HEK293T (cell line): Measurements from ENCODE around the gene COPS8.

Experiments
- CTCF ChIA-PET: fragments of 350-600 bp; formaldehyde crosslinking; extraction: SDS; loops from one replicate; lab custom pipeline; 2021; ENCODE audit warnings: antibody characterized with exemption, inconsistent platforms; lab: Yijun Ruan, JAX
- POLR2A ChIA-PET: fragments of 350-600 bp; formaldehyde crosslinking; extraction: SDS; loops from one replicate; lab custom pipeline; 2020; ENCODE audit warnings: antibody characterized with exemption, inconsistent platforms; lab: Yijun Ruan, JAX
- DNase-seq: peaks from one replicate; pipeline ENCODE4 v3.0.0; 2012; ENCODE audit warnings: mixed read lengths; ENCODE audit errors: extremely low spot score
- ARNT ChIP-seq: fragments of 450-650 bp; IDR thresholded peaks from 2 replicates; pipeline ENCODE4 v1.6.1; 2017; ENCODE audit warnings: mild to moderate bottlenecking
- BHLHE40 ChIP-seq: fragments of 450-650 bp; IDR thresholded peaks from 2 replicates; pipeline ENCODE4 v1.6.1; 2016; ENCODE audit warnings: mild to moderate bottlenecking, moderate library complexity, borderline replicate concordance
- CTBP1 ChIP-seq: fragments of 450-650 bp; IDR thresholded peaks from 2 replicates; pipeline ENCODE4 v1.6.1; 2016; ENCODE audit warnings: borderline replicate concordance
- ELF4 ChIP-seq: fragments of 450-650 bp; IDR thresholded peaks from 2 replicates; pipeline ENCODE4 v1.6.1; 2017; ENCODE audit warnings: antibody characterized with exemption
- FOXA1 ChIP-seq: fragments of 450-650 bp; IDR thresholded peaks from 2 replicates; pipeline ENCODE4 v1.6.1; 2016; ENCODE audit warnings: mild to moderate bottlenecking
- FOXK2 ChIP-seq: fragments of 450-650 bp; IDR thresholded peaks from 2 replicates; pipeline ENCODE4 v1.6.1; 2016; ENCODE audit warnings: mild to moderate bottlenecking
- FOXM1 ChIP-seq: fragments of 450-650 bp; IDR thresholded peaks from 2 replicates; pipeline ENCODE4 v1.6.1; 2017; ENCODE audit warnings: mild to moderate bottlenecking, borderline replicate concordance
- HDGF ChIP-seq: fragments of 450-650 bp; IDR thresholded peaks from 2 replicates; pipeline ENCODE4 v1.6.1; 2017; ENCODE audit warnings: antibody characterized with exemption, borderline replicate concordance
- L3MBTL2 ChIP-seq: fragments of 450-650 bp; conservative IDR thresholded peaks from 2 replicates; pipeline ENCODE4 v1.6.1; 2016; ENCODE audit warnings: mild to moderate bottlenecking
- LEF1 ChIP-seq: fragments of 450-650 bp; IDR thresholded peaks from 2 replicates; pipeline ENCODE4 v1.6.1; 2017; ENCODE audit warnings: mild to moderate bottlenecking, borderline replicate concordance
- NFRKB ChIP-seq: fragments of 450-650 bp; IDR thresholded peaks from 2 replicates; pipeline ENCODE4 v1.6.1; 2016; ENCODE audit warnings: mild to moderate bottlenecking, moderate library complexity
- SP1 ChIP-seq: fragments of 450-650 bp; IDR thresholded peaks from 2 replicates; pipeline ENCODE4 v1.6.1; 2017
- SUZ12 ChIP-seq: fragments of 450-650 bp; IDR thresholded peaks from 2 replicates; pipeline ENCODE4 v1.6.1; 2016; ENCODE audit warnings: mild to moderate bottlenecking
- TARDBP ChIP-seq: fragments of 450-650 bp; IDR thresholded peaks from 2 replicates; pipeline ENCODE4 v1.6.1; 2016
- ZNF384 ChIP-seq: fragments of 450-650 bp; IDR thresholded peaks from 2 replicates; pipeline ENCODE4 v1.6.1; 2016
- TF ChIP-seq, protein P1 (sequence below): fragments of 450-650 bp; IDR thresholded peaks from 2 replicates; pipeline ENCODE4 v1.6.1; 2016

The COPS8 gene

DNA sequence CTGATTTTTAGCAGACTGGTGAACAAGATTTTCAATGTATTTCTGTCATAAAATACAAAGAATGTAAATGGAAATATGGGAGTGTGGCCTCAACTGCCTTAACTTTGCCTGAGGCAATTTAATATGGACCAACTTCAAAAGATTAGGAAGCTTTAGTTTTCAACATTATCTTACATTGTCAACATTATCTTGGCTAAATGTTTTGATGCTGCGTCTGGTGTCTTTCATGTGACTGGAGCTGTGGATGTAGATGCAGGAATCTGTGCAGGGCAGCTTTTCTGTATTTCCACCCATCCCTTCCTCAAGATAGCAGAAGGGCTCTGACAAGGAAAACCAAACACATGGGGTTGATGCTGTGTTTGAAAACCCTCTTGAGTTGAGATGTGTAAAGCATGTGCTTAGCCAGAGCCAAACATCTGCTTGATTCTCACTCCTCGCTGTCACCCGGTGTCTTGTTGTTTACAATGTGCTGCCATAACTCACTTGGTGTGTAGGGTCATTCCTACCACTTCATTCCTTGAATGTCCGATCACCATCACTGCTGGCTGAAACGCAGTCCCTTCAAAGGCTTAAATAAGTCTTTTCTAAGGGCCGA lies 33.0 kb downstream of the COPS8 start:
- ChIA-PET POLR2A (no interaction called here), CTCF (no interaction called here)
- DNase-seq: no peak
- TF ChIP-seq TARDBP: no peak
- TF ChIP-seq ELF4: no peak
- TF ChIP-seq FOXK2: no peak
- no peak for TF ChIP-seq ZNF384
- TF ChIP-seq, protein P1, sequence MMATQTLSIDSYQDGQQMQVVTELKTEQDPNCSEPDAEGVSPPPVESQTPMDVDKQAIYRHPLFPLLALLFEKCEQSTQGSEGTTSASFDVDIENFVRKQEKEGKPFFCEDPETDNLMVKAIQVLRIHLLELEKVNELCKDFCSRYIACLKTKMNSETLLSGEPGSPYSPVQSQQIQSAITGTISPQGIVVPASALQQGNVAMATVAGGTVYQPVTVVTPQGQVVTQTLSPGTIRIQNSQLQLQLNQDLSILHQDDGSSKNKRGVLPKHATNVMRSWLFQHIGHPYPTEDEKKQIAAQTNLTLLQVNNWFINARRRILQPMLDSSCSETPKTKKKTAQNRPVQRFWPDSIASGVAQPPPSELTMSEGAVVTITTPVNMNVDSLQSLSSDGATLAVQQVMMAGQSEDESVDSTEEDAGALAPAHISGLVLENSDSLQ: no peak
- TF ChIP-seq CTBP1: no peak
- TF ChIP-seq LEF1: no peak
- TF ChIP-seq HDGF: no peak
- TF ChIP-seq FOXA1: no peak
- TF ChIP-seq SP1: no peak
- no peak for TF ChIP-seq SUZ12
- TF ChIP-seq NFRKB: no peak
- TF ChIP-seq ARNT: no peak
- no peak for TF ChIP-seq L3MBTL2
- TF ChIP-seq BHLHE40: no peak
- no peak for TF ChIP-seq FOXM1

DNA sequence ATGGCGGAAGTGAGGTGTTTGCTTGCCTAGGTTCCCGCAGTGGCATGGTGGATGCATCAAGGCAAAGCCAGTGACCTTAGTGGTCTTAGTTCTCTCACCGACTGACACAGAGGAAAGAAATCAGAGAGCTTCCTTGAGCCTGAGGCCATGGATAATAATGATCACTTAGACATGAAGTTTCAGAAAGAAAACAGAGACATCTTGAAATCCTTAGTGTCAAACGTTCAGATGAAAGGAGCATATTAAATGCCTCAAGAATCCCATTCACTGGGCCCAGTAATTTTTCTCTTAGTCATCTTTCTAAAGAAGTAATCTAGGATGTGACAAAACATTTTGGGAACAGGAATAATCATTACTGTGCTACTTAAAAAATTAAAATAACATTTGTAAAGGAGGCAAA lies 35.2 kb downstream of the COPS8 start:
- DNase-seq: no peak

DNA sequence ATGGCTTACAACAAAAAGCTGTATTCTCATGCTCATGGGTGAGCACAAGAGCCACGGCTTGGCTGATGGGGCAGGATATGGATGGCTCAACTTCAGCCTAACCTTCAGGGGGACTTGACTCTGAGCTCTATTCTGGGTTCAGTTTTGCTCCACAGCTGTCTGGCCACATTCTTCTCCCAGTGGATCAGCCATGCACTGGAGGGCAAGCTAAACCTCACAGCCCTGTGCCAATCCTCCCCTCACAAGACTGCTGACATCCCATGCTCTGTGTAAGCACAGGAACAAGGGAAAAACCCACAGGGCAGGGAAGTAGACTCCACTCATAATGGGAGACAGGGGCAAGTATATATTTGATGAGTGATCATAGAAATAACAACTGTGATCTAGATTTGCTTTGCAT lies 35.6 kb downstream of the COPS8 start:
- CTCF ChIA-PET: no interaction called here
- TF ChIP-seq LEF1 (no peak), ZNF384 (no peak), SUZ12 (no peak), FOXK2 (no peak), HDGF (no peak), TARDBP (no peak), ARNT (no peak), ELF4 (no peak), BHLHE40 (no peak), FOXA1 (no peak), L3MBTL2 (no peak), FOXM1 (no peak), CTBP1 (no peak), NFRKB (no peak), SP1 (no peak)
- TF ChIP-seq, protein P1: no peak
- no peak for DNase-seq
- POLR2A ChIA-PET: no interaction called here

More for the DNA sequence above, 35.2 kb downstream of the COPS8 start:
- POLR2A ChIA-PET: no interaction called here
- TF ChIP-seq NFRKB (no peak), SP1 (no peak), BHLHE40 (no peak), LEF1 (no peak), L3MBTL2 (no peak), FOXA1 (no peak), HDGF (no peak), ARNT (no peak), ZNF384 (no peak), SUZ12 (no peak), FOXK2 (no peak), FOXM1 (no peak), CTBP1 (no peak), TARDBP (no peak), ELF4 (no peak)
- TF ChIP-seq, protein P1: no peak
- CTCF ChIA-PET: no interaction called here

DNA sequence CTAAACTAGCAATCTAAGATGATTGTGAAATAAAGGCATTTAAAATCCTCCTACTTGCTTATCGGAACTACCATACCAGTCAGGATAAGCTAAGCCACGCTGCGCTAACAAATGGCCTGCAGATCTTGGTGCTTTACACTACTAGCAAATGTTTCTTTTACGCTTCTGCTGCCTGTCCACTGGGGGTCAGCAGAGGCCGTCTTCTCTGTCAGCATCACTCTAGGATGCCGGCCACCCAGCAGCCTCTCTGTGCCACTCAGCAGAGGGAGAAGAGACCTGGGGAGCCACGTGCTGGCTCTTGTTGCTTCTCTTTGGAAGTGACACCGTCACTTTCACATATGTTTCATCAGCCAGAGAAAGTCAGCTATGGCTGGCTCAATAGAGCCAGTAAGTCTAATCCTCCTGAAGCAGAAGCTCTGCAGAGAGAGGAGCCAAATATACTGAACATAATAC lies 36.6 kb downstream of the COPS8 start:
- DNase-seq: peak; percentile 50
- TF ChIP-seq SUZ12: no peak
- no peak for TF ChIP-seq TARDBP
- no peak for TF ChIP-seq HDGF
- TF ChIP-seq ELF4: no peak
- TF ChIP-seq, protein P1: no peak
- TF ChIP-seq LEF1: no peak
- TF ChIP-seq L3MBTL2: peak; percentile 45
- no peak for TF ChIP-seq FOXM1
- ChIA-PET CTCF (no interaction called here), POLR2A (no interaction called here)

DNA sequence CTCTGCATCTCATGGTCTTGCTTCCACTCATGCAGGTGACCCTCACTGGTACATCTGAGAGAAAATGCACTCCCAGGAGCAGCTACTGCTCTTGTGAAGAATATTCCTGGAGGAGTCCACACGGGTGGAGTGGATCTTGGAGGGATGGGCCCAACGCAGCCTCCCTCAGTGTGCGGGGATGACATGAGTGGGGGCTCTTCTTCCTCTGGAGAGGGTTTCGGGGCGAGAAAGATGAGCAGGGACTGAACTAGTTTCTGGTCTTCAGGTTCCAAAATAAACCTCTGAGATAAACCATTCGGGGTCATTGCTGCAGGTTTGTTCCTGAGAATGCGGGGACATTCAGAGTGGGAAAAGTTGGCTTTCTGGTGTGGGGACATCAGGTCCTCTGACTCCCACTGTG lies 39.1 kb downstream of the COPS8 start:
- ChIA-PET POLR2A (no interaction called here), CTCF (no interaction called here)

More for the DNA sequence above, 39.1 kb downstream of the COPS8 start:
- no peak for DNase-seq
- TF ChIP-seq SUZ12 (no peak), LEF1 (no peak), ZNF384 (no peak), FOXM1 (no peak), BHLHE40 (no peak), TARDBP (no peak), FOXK2 (no peak), ELF4 (no peak), CTBP1 (no peak), NFRKB (no peak), ARNT (no peak), HDGF (no peak), SP1 (no peak), FOXA1 (no peak), L3MBTL2 (no peak)
- TF ChIP-seq, protein P1: no peak
